Fibroblast of mammary gland (primary cell): ENCODE results near the gene PNMT.

Experiments used
- DNase-seq: peaks from one replicate; pipeline ENCODE4 v3.0.0-alpha.2; 2010; ENCODE audit warnings: low read depth
- H3K4me3 ChIP-seq: 2 replicates; pipeline ENCODE4 v1.5.1; 2011; ENCODE audit warnings: low read depth, mild to moderate bottlenecking, low read length, moderate library complexity; ENCODE audit not compliant: control insufficient read depth
- CTCF ChIP-seq: conservative IDR thresholded peaks from 2 replicates; pipeline ENCODE4 v1.5.1; 2011; ENCODE audit warnings: low read depth, low read length, inconsistent platforms; ENCODE audit not compliant: control insufficient read depth, insufficient read depth

The PNMT gene

GRCh38 chr17:39719563-39720355, 51.5 kb downstream of the PNMT start:
- TF ChIP-seq CTCF: no peak
- DNase-seq: no peak
- H3K4me3 ChIP-seq: no peak overlapping the region
